Activated gamma-delta T cell treated with anti-CD3 and anti-CD28 coated beads, Interleukin-2, amount 50 U/mL, for 16 hours (primary cell): ENCODE measurements around the gene BRINP1.

ENCODE experiments used
- DNase-seq: peaks from one replicate; pipeline ENCODE4 v3.0.0-alpha.2; 2020; ENCODE audit warnings: low read depth

BRINP1 gene

GRCh38 chr9:119339056-119339455 is 30.2 kb downstream of the BRINP1 start:
- no peak for DNase-seq

- DNase-seq = no peak
Measured at GRCh38 chr9:119337573-119337972, 31.7 kb downstream of the BRINP1 start.

DNA sequence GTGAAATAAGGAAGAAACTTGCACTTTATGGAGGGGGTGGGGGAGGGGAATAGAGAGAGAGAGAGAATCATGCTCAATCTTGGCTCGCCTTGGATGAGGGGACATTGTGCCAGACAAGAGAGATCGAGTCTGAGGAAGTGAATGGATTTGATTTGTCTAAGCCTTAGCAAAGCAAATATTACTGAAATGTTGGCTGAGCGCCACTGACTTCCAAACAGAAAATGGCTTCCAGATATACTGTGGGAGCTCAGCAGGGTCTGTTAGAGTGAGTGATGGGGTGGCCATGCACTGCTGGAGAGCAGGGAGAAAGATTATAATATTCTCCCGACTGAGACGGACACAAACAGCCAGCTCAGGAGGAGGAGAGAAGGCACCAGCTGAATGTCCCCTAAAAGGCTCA is 34.5 kb downstream of the BRINP1 start:
- no peak for DNase-seq

- no peak for DNase-seq
Measured at GRCh38 chr9:119333507-119334229, 35.6 kb downstream of the BRINP1 start.

DNA sequence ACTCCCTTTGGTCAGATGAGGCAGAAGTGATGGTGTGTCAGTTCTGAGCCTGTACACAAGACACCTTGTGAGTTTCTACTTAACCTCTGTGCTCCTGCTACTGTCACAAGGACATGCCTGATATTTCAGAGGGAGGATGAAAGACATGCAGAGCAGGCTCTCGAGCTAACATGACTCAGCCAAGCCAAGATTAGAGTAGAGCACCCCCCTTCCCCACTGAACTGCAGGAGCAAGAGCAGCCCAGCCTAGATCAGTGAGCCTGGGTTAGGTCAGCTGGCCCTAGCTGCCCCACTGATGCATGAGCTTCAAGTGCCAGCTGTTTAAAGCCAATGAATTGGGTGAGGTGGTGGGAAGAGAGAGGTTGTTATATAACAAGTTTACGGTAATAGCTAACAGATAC is 36.7 kb downstream of the BRINP1 start:
- no peak for DNase-seq

GRCh38 chr9:119322184-119322583 is 47.1 kb downstream of the BRINP1 start:
- DNase-seq = no peak

- DNase-seq = no peak
Measured at GRCh38 chr9:119318371-119318770, 50.9 kb downstream of the BRINP1 start.

DNA sequence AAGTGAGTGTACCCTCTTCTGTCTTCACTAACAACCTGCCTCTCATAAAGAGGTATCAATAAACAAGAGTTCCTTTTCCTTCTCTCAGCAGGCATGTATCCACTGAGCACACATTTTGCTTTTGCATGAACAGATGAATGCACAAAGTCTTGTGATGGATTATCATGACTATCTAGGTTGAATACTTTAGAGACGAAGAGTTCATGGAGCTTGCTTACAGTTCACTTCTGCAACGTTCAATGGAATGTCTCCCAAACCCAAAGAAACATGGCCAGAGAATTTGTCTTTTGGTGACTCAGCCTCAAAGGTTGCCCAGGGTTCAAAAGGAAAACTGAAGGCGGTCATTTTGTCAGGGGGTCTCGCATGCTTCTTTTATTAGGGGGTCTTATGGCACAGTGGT is 55.4 kb downstream of the BRINP1 start:
- DNase-seq = no peak

GRCh38 chr9:119310741-119311140 is 58.5 kb downstream of the BRINP1 start:
- DNase-seq = no peak

- no peak for DNase-seq
Measured at GRCh38 chr9:119307471-119307870, 61.8 kb downstream of the BRINP1 start.

- no peak for DNase-seq
Measured at GRCh38 chr9:119304555-119304954, 64.7 kb downstream of the BRINP1 start.

GRCh38 chr9:119302988-119303698 is 66.1 kb downstream of the BRINP1 start:
- no peak for DNase-seq

DNA sequence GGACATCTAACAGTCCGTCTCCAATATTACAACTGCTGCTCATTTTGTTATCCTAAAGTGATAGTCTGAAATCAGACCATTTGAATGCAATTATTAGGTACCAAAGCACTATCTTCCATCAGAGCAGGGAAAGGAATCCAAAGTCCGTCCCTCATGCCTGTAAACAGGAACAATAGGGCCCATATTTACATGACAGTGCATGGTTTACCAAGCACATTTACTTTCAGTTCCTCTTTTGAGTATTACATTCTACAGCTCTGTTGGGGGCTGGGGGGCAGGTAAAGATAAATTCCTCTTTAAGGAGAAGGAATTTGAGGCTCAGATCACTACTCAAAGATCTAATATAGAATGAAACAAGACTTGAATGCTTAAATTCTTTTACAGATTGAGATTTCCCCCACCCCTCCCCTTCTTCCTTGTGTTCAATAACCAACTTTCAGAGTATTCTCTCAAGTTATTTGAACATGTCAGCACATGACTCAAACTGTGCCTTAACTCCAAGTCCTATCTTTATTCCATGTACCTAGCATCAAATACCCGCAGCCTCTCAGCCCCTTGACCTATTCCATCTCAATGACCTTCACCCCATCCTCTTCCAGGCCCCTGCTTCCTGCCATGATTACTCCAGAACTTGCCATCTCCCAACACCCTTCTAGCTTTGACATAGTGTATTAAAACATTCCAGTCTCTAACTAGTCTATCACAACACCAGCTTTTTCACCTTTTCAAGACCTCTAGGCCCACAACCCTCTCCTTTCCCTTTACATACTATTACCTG is 71.0 kb downstream of the BRINP1 start:
- DNase-seq = no peak

DNA sequence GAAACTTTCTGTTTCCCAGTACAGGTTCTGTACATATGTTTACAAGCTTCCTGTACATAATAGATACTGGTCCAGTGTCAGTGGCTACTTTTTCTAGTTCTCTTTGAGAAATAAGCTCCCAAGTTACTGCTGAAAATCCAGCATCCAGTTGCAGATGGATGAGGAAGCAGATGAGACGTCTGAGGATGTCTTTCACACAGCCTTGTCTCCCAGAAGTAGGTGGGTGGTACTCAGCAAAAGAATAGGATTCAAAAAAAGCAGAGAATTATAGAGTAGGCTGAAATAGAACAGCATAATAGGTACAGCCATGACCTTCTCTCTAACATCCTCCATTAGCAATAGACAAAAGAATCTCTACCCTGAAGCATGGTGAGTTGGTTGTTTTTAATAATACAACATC is 77.7 kb downstream of the BRINP1 start:
- no peak for DNase-seq

- DNase-seq = no peak
Measured at GRCh38 chr9:119289740-119290433, 79.3 kb downstream of the BRINP1 start.

- DNase-seq = no peak
Measured at GRCh38 chr9:119284587-119285337, 84.5 kb downstream of the BRINP1 start.

GRCh38 chr9:119284118-119284517 is 85.1 kb downstream of the BRINP1 start:
- no peak for DNase-seq

DNA sequence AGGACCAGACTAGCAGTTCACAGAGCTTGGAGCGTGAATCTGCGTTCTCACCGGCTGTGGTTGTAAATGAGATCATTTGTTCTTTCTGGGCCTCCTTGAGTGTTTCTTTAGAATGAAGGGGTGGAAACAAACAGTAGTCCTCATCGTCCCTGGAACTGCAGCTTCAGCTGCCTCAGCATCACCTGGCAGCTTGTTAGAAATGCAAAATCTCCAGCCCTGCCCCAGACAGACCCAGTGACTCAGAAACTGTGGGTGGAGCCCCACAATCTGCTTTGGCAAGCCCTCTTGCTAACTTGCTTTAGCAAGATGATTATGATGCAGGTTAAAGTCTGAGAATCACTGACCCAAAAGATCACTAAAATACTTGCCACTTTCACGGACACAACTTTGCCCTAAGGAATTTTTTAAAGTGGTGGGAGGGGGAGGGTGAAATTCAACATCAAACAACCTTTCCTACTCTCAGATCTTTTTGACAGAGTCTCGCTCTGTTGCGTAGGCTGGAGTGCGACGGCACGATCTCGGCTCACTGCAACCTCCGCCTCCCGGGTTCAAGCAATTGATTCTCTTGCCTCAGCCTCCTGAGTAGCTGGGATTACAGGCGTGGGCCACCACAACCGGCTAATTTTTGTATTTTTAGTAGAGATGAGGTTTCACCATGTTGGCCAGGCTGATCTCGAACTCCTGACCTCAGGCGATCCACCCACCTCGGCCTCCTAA is 86.0 kb downstream of the BRINP1 start:
- DNase-seq = no peak

DNA sequence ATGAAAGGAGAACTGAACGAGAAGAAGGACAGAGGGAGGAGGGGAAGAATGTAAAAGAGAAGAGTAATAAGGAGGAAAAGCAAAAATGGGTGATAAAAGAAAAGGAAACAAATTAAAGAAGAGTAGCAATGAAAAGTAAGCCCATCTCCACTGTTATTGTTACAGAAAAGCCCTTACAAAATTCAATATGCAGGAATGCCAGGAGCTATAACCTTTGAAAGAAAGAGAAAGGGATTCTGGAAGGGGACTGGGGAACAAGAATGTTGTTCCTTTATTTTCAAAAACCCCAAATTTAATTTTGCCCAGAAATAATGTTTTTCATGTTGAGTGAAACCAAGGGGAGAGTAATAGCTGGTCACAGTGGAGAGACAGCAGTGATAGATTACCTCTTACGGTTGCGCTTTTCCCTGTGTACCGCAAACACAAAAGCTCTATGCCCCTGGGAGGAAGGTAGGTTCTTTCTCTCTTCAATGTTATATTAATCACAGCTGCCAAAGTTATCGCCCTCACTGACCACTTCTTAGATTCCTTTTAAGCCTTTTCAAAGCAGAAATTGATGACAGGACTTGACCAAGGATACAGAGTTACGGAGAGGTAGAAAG is 86.7 kb downstream of the BRINP1 start:
- no peak for DNase-seq

DNA sequence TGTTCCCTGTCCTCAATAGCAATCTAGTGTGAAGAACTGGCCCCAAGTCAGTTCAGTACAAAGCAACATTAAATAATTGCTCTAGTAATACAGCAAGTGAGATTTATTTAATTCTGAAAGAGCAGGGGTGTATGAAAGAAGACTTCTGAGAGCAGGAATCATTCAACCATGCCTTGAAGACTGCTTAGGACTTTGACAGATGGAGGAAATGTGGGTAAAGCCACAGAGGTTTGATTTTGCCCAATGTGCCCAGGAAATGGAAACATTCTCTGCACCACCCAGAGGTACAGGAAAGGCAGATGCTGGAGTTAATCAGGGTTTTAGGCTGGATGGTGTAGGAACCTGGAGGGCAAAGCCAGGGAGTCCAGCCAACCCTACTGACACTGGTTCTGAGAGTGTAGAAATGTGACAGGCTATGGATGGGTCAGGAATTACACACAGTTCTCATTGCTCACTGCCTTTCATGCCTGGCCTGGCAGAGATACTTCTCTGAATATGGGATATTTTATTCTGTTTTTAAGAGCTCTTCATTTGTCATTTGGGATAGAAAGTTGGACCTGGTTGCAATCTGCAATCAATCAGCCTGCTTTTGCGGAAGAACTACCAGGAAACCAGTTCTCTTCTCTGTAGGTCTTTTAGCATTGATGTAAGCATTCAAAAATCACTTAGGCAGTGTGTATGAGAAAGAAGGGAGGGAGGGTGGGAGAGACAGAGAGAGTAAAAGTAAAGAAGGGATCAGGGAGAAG is 88.3 kb downstream of the BRINP1 start:
- no peak for DNase-seq
